Upper lobe of left lung (tissue), 4 donors: Measurements from ENCODE around the gene GNG2.

ENCODE experiments used
- CTCF ChIP-seq, 6 experiments: fragments of 450-650 bp in 4 of 6; fragments of 200-600 bp in 2 of 6; sonication (generic) in 2 of 6; IDR thresholded peaks; one replicate each; pipeline ENCODE4 v1.5.1; 2016 to 2019; ENCODE audit warnings: antibody characterized with exemption in 6 of 6
- POLR2AphosphoS5 ChIP-seq, 2 donors: sonication (generic); formaldehyde crosslinking; IDR thresholded peaks; one replicate each; pipeline ENCODE4 v1.5.1; 2017; ENCODE audit warnings: antibody characterized with exemption in 2 of 2

GRCh38 chr14:51867741-51868140 lies 7.3 kb downstream of the GNG2 start:
- TF ChIP-seq POLR2AphosphoS5 (IDR thresholded peaks at IDR 0.05) (no peak), CTCF (IDR thresholded peaks at IDR 0.05) (no peak)
